ENCODE results near the gene OXCT2.

DNA sequence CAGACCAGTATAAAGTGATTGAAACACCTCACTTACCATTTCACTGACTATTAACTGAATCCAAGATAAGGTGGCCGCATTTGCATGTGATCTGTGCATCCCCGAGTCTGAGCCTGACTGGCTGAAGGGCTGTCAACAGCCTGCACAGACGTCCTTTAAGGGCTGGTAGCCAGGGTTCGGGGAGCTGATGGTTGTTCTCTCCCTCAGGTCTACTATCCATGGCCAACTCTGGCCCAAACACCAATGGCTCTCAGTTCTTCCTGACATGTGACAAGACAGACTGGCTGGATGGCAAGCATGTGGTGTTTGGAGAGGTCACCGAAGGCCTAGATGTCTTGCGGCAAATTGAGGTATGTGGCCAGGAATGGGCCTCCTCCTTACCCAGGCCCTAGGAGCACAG, 18.4 kb downstream of the OXCT2 start:
- TF ChIP-seq, protein P1, sequence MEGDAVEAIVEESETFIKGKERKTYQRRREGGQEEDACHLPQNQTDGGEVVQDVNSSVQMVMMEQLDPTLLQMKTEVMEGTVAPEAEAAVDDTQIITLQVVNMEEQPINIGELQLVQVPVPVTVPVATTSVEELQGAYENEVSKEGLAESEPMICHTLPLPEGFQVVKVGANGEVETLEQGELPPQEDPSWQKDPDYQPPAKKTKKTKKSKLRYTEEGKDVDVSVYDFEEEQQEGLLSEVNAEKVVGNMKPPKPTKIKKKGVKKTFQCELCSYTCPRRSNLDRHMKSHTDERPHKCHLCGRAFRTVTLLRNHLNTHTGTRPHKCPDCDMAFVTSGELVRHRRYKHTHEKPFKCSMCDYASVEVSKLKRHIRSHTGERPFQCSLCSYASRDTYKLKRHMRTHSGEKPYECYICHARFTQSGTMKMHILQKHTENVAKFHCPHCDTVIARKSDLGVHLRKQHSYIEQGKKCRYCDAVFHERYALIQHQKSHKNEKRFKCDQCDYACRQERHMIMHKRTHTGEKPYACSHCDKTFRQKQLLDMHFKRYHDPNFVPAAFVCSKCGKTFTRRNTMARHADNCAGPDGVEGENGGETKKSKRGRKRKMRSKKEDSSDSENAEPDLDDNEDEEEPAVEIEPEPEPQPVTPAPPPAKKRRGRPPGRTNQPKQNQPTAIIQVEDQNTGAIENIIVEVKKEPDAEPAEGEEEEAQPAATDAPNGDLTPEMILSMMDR (IDR thresholded peaks at IDR 0.05), result no peak
- TF ChIP-seq POLR2A (IDR thresholded peaks at IDR 0.05), result no peak
